Measurements from ENCODE around the gene EPHB2.
A peak's percentile ranks its signal among the peaks of the same experiment; 100 is the strongest.
"Not testable (repeated sequence)": the region's sequence is repeated elsewhere in the genome, so short reads cannot be mapped to it uniquely, and the experiment has no call there.

EPHB2 gene

DNA sequence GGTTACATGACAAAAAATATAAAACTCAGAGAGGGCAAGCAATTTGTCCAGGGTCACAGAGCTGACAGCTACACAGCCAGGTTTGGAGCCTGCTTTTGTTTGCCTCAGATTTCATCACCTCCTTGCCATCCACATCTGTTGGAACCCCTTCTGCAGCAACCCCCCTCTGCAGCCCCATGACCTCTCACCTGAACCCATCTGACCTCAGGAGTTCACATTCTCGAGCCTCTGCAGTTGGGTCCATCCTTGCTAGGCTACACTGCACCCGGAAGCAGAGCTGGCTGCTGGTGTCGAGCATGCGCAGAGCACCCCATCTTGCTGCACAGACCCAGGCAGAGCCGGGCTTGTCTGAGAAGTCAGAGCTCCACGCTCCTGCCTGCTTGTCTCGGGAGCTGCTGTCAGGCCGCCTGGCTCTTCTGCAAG lies 47.6 kb upstream of the EPHB2 start:
- Histone ChIP-seq H3K79me2 (ENCODE audit: insufficient read depth, low read length) (no peaks in the 10 kb centered on the region), H3K9me3 (ENCODE audit: insufficient read depth, low read depth, low read length) (no peaks in the 10 kb centered on the region), H3F3A (ENCODE audit: low read depth) (no peaks in the 10 kb centered on the region), H3K4me3 (ENCODE audit: low read length, poor library complexity, severe bottlenecking) (no peak overlapping the region), H3K4me1 (ENCODE audit: insufficient read depth, low read length, poor library complexity, severe bottlenecking) (no peaks in the 10 kb centered on the region), H4K20me1 (ENCODE audit: insufficient read depth, low read length, poor library complexity, severe bottlenecking) (no peaks in the 10 kb centered on the region), H3K9ac (ENCODE audit: low read depth, low read length, poor library complexity, severe bottlenecking) (no peak overlapping the region), H3K9me2 (replicated peaks; ENCODE audit: low read depth, low read length) (no peaks in the 10 kb centered on the region), H3K27me3 (ENCODE audit: insufficient read depth, low read length, poor library complexity, severe bottlenecking) (no peaks in the 10 kb centered on the region), H2AFZ (ENCODE audit: low read length) (no peak overlapping the region), H3K36me3 (ENCODE audit: insufficient read depth, low read length) (no peaks in the 10 kb centered on the region), H3K4me2 (ENCODE audit: low read depth, low read length, poor library complexity, severe bottlenecking) (no peak overlapping the region)
- no peak for TF ChIP-seq EZH2phosphoT487 (IDR thresholded peaks at IDR 0.05; ENCODE audit: borderline replicate concordance)
- TF ChIP-seq, protein P1, sequence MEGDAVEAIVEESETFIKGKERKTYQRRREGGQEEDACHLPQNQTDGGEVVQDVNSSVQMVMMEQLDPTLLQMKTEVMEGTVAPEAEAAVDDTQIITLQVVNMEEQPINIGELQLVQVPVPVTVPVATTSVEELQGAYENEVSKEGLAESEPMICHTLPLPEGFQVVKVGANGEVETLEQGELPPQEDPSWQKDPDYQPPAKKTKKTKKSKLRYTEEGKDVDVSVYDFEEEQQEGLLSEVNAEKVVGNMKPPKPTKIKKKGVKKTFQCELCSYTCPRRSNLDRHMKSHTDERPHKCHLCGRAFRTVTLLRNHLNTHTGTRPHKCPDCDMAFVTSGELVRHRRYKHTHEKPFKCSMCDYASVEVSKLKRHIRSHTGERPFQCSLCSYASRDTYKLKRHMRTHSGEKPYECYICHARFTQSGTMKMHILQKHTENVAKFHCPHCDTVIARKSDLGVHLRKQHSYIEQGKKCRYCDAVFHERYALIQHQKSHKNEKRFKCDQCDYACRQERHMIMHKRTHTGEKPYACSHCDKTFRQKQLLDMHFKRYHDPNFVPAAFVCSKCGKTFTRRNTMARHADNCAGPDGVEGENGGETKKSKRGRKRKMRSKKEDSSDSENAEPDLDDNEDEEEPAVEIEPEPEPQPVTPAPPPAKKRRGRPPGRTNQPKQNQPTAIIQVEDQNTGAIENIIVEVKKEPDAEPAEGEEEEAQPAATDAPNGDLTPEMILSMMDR (conservative IDR thresholded peaks at IDR 0.05; ENCODE audit: low read length) = no peak

DNA sequence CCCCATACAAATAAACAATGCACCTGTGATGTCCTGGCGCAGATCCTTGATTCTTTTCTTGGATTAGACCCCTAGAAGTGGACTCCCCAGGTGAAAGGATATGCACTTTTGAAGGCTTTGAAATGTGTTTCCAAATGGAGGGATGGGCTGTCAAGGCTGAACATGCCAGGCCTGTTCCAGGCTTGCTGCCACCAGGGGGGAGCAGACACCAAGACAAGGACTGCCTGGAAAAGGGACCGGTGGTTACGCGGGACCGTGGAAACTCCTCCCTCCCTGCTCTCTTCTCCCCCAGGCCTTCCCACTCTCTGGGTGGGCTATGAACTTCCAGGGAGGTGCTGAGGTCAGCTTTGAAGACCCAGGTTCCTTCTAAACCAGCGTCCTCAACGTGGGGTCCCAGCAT lies 44.9 kb upstream of the EPHB2 start:
- Histone ChIP-seq H3K79me2 (ENCODE audit: insufficient read depth, low read length) (no peaks in the 10 kb centered on the region), H3K4me2 (ENCODE audit: low read depth, low read length, poor library complexity, severe bottlenecking) (no peak overlapping the region), H3F3A (ENCODE audit: low read depth) (no peaks in the 10 kb centered on the region), H3K9me2 (replicated peaks; ENCODE audit: low read depth, low read length) (no peaks in the 10 kb centered on the region), H4K20me1 (ENCODE audit: insufficient read depth, low read length, poor library complexity, severe bottlenecking) (no peaks in the 10 kb centered on the region), H3K27me3 (ENCODE audit: insufficient read depth, low read length, poor library complexity, severe bottlenecking) (no peaks in the 10 kb centered on the region), H3K36me3 (ENCODE audit: insufficient read depth, low read length) (no peaks in the 10 kb centered on the region), H3K4me1 (ENCODE audit: insufficient read depth, low read length, poor library complexity, severe bottlenecking) (no peaks in the 10 kb centered on the region), H2AFZ (ENCODE audit: low read length) (no peak overlapping the region), H3K9ac (ENCODE audit: low read depth, low read length, poor library complexity, severe bottlenecking) (no peak overlapping the region), H3K9me3 (ENCODE audit: insufficient read depth, low read depth, low read length) (no peaks in the 10 kb centered on the region), H3K4me3 (ENCODE audit: low read length, poor library complexity, severe bottlenecking) (no peak overlapping the region)
- no peak for TF ChIP-seq EZH2phosphoT487 (IDR thresholded peaks at IDR 0.05; ENCODE audit: borderline replicate concordance)
- TF ChIP-seq, protein P1 (conservative IDR thresholded peaks at IDR 0.05; ENCODE audit: low read length) = peak; percentile 41

DNA sequence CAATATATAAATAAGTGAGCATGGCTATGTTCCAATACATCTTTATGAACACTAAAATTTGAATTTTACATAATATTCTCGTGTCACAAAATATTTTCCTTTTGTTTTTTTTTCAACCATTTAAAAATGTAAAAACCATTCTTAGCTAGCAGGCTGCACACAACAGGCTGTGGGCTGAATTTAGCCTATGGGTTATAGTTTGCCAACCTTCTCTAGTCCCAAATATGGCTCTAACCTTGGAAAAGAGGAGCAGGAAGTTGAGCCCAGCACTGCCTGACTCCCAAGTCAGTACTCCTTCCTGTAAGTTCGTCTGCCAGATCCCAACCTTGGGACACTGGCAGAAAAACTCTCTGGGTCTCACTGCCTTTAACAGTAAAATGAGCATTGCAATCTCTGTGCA lies 44.2 kb upstream of the EPHB2 start:
- no peak overlapping the region for H3K4me3 ChIP-seq (ENCODE audit: low read length, poor library complexity, severe bottlenecking)
- no peaks in the 10 kb centered on the region for H3K27me3 ChIP-seq (ENCODE audit: insufficient read depth, low read length, poor library complexity, severe bottlenecking)
- no peak overlapping the region for H2AFZ ChIP-seq (ENCODE audit: low read length)
- H3K4me1 ChIP-seq (ENCODE audit: insufficient read depth, low read length, poor library complexity, severe bottlenecking) = no peaks in the 10 kb centered on the region
- H3K79me2 ChIP-seq (ENCODE audit: insufficient read depth, low read length) = no peaks in the 10 kb centered on the region
- H3K9me2 ChIP-seq (replicated peaks; ENCODE audit: low read depth, low read length) = no peaks in the 10 kb centered on the region
- no peak overlapping the region for H3K9ac ChIP-seq (ENCODE audit: low read depth, low read length, poor library complexity, severe bottlenecking)
- no peaks in the 10 kb centered on the region for H4K20me1 ChIP-seq (ENCODE audit: insufficient read depth, low read length, poor library complexity, severe bottlenecking)
- no peaks in the 10 kb centered on the region for H3K9me3 ChIP-seq (ENCODE audit: insufficient read depth, low read depth, low read length)
- H3F3A ChIP-seq (ENCODE audit: low read depth) = no peaks in the 10 kb centered on the region
- H3K4me2 ChIP-seq (ENCODE audit: low read depth, low read length, poor library complexity, severe bottlenecking) = no peak overlapping the region
- TF ChIP-seq, protein P1 (conservative IDR thresholded peaks at IDR 0.05; ENCODE audit: low read length) = no peak
- no peak for TF ChIP-seq EZH2phosphoT487 (IDR thresholded peaks at IDR 0.05; ENCODE audit: borderline replicate concordance)
- no peaks in the 10 kb centered on the region for H3K36me3 ChIP-seq (ENCODE audit: insufficient read depth, low read length)

DNA sequence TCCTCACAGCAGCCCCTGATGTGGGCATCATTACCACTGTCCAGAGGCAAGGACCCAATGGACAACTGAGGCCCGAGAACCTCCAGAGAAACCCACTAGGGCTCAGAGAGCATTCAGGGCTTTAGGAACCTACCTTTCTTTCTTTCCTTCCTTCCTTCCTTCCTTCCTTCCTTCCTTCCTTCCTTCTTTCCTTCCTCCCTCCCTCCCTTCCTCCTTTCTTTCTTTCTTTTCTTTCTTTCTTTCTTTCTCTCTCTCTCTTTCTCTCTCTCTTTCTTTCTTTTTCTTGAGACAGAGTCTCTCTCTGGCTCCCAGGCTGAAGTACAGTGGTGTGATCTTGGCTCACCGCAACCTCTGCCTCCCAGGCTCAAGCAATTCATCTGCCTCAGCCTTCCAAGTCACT lies 41.8 kb upstream of the EPHB2 start:
- not testable (repeated sequence) for H3K9ac ChIP-seq (ENCODE audit: low read depth, low read length, poor library complexity, severe bottlenecking); H3K4me2 ChIP-seq (ENCODE audit: low read depth, low read length, poor library complexity, severe bottlenecking); H3K79me2 ChIP-seq (ENCODE audit: insufficient read depth, low read length)

More for the DNA sequence above, 41.8 kb upstream of the EPHB2 start:
- H3K9me2 ChIP-seq (replicated peaks; ENCODE audit: low read depth, low read length); H4K20me1 ChIP-seq (ENCODE audit: insufficient read depth, low read length, poor library complexity, severe bottlenecking); H3K36me3 ChIP-seq (ENCODE audit: insufficient read depth, low read length); H3K4me1 ChIP-seq (ENCODE audit: insufficient read depth, low read length, poor library complexity, severe bottlenecking); H3K9me3 ChIP-seq (ENCODE audit: insufficient read depth, low read depth, low read length); H2AFZ ChIP-seq (ENCODE audit: low read length); H3K27me3 ChIP-seq (ENCODE audit: insufficient read depth, low read length, poor library complexity, severe bottlenecking); H3K4me3 ChIP-seq (ENCODE audit: low read length, poor library complexity, severe bottlenecking); H3F3A ChIP-seq (ENCODE audit: low read depth): not testable (repeated sequence)

All from Loucy (cell line).